Osteocyte (in vitro differentiated cells): Measurements from ENCODE around the gene NOA1. TPM values are rescaled to one million over a fixed set of nuclear protein-coding genes. Genes with fewer than 3 reads are reported as not detected.

Experiments used
- DNase-seq: peaks from one replicate; pipeline ENCODE4 v3.0.0; 2021; ENCODE audit warnings: mixed read lengths; ENCODE audit not compliant: unreplicated experiment; ENCODE audit errors: extremely low spot score
- H3K27ac Mint-ChIP-seq: one replicate; pipeline ENCODE4 v1.8.0; 2021; ENCODE audit warnings: mild to moderate bottlenecking, mixed read lengths; ENCODE audit not compliant: unreplicated experiment
- H3K27me3 Mint-ChIP-seq: one replicate; pipeline ENCODE4 v1.8.0; 2021; ENCODE audit warnings: mixed read lengths; ENCODE audit not compliant: unreplicated experiment
- H3K36me3 Mint-ChIP-seq: one replicate; pipeline ENCODE4 v1.8.0; 2021; ENCODE audit warnings: mixed read lengths; ENCODE audit not compliant: unreplicated experiment
- H3K4me1 Mint-ChIP-seq: one replicate; pipeline ENCODE4 v1.8.0; 2021; ENCODE audit warnings: mixed read lengths; ENCODE audit not compliant: unreplicated experiment
- H3K4me3 Mint-ChIP-seq: one replicate; pipeline ENCODE4 v1.8.0; 2021; ENCODE audit warnings: mild to moderate bottlenecking, moderate library complexity, mixed read lengths; ENCODE audit not compliant: unreplicated experiment
- H3K9me3 Mint-ChIP-seq: one replicate; pipeline ENCODE4 v1.8.0; 2021; ENCODE audit warnings: mixed read lengths; ENCODE audit not compliant: unreplicated experiment
- total RNA-seq: library from RNA; stranded (reverse); gene quantifications from 2 replicates; pipeline ENCODE4 v1.2.1, GENCODE V29; 2021
- TF ChIP-seq, protein P1 (sequence below): fragments of 200-600 bp; sonication (generic); IDR thresholded peaks from 2 replicates; pipeline ENCODE4 v1.5.0; 2021; ENCODE audit warnings: antibody characterized with exemption, mild to moderate bottlenecking, moderate library complexity

NOA1 gene
- total RNA-seq, 1 donor from 2014 or later: 21.6 TPM

DNA sequence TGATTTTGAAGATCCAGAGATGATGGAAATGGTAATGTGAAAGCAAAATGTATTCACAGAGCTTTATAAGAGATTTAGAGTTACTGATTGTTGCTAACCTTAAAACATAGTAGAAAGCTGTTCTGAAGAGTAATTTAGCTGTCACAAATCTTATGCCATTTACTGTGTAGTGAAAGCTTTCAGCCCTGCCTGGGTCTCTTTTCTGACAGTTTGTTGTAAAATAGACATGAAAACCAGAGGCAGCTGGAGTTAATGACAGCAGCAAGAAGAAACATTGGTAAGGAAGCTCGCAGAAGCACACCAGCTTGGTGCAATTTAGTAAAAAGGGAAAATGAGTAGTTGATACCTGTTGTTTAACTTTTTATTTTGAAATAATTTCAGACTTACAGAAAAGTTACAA lies 22.3 kb upstream of the NOA1 start:
- DNase-seq: no peak
- Mint-ChIP-seq H3K36me3 (peaks cover 53% of the 10 kb centered on the region), H3K4me3 (no peak overlapping the region), H3K9me3 (no peaks in the 10 kb centered on the region), H3K27me3 (no peaks in the 10 kb centered on the region), H3K4me1 (no peaks in the 10 kb centered on the region), H3K27ac (no peak overlapping the region)
- TF ChIP-seq, protein P1, sequence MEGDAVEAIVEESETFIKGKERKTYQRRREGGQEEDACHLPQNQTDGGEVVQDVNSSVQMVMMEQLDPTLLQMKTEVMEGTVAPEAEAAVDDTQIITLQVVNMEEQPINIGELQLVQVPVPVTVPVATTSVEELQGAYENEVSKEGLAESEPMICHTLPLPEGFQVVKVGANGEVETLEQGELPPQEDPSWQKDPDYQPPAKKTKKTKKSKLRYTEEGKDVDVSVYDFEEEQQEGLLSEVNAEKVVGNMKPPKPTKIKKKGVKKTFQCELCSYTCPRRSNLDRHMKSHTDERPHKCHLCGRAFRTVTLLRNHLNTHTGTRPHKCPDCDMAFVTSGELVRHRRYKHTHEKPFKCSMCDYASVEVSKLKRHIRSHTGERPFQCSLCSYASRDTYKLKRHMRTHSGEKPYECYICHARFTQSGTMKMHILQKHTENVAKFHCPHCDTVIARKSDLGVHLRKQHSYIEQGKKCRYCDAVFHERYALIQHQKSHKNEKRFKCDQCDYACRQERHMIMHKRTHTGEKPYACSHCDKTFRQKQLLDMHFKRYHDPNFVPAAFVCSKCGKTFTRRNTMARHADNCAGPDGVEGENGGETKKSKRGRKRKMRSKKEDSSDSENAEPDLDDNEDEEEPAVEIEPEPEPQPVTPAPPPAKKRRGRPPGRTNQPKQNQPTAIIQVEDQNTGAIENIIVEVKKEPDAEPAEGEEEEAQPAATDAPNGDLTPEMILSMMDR: no peak

DNA sequence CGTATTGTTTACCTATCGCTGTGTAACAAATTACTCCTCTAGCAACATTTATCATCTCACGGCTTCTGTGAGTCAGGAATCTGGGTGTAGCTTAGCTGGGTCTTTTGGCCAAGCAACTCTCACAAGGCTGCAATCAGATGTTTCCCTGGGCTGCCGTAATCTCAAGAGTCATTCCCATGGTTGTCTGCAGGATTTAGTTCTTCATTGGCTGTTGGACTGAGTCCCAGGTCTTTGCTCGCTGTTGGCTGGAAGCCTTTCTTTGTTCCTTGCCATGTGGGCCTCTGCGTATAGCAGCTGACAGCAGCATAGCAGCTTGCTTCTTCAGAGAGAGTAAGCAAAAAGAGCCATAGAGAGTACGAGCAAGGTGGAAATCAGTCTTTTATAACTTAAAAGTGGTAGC lies 18.1 kb upstream of the NOA1 start:
- Mint-ChIP-seq H3K9me3 (no peaks in the 10 kb centered on the region), H3K4me3 (no peak overlapping the region), H3K36me3 (peaks cover 58% of the 10 kb centered on the region), H3K27ac (no peak overlapping the region), H3K27me3 (no peaks in the 10 kb centered on the region), H3K4me1 (no peaks in the 10 kb centered on the region)
- TF ChIP-seq, protein P1: no peak
- no peak for DNase-seq

DNA sequence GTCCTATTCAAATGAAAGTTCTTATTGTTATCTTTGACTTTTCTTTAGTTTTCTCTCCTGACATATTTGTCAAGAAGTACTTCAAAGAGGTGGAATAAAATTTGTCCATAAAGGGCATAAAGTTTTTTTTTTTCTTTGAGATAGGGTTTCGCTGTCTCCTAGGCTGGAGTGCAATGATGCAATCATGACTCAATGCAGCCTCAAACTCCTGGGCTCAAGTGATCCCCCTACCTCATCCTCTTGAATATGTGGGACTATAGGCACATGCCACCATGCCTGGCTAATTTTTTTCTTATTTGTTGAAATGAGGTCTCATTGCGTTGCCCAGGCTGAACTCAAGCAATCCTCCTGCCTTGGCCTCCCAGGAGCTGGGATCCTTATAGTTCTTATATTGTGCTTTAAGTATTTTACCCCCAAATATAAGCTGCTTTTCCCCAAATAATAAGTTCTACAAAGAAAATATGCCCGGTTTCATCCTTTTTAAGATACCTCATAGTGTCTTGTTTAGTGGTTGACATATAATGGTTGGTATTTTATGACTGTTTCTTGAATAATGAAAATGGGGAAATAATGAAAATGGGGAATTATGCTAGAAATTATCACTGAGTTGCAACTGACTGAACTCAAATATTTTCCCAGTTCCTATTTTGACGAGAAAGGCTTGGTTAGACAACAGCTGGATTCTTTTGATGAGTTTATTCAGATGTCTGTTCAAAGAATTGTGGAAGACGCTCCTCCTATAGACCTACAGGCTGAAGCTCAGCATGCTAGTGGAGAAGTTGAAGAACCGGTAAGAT lies 12.9 kb upstream of the NOA1 start:
- Mint-ChIP-seq H3K27ac (no peak overlapping the region), H3K27me3 (no peaks in the 10 kb centered on the region), H3K36me3 (peaks cover 56% of the 10 kb centered on the region), H3K9me3 (no peaks in the 10 kb centered on the region), H3K4me3 (no peak overlapping the region), H3K4me1 (no peaks in the 10 kb centered on the region)
- TF ChIP-seq, protein P1: no peak
- no peak for DNase-seq

DNA sequence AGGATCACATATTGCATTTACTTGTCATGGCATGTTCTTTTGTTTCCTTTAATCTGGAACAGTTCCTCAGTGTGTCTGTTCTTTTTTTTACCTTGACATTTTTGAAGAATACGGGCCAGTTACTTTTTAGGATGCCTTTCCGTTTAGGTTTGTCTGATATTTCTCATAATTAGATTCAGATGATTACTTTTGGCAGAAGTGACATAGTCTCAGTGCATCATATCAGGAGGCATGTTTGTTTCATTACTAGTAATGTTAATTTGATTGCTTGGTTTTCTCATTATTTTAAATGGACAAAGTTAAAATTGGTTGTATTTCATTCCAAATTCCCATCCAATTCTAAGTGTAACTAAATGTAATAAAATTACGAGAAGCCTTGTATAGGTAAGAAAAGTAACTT lies 9.5 kb upstream of the NOA1 start:
- Mint-ChIP-seq H3K27ac (no peak overlapping the region), H3K4me3 (no peak overlapping the region), H3K27me3 (no peaks in the 10 kb centered on the region), H3K4me1 (peaks cover 12% of the 10 kb centered on the region), H3K36me3 (peaks cover 43% of the 10 kb centered on the region), H3K9me3 (no peaks in the 10 kb centered on the region)
- TF ChIP-seq, protein P1: no peak
- DNase-seq: no peak

DNA sequence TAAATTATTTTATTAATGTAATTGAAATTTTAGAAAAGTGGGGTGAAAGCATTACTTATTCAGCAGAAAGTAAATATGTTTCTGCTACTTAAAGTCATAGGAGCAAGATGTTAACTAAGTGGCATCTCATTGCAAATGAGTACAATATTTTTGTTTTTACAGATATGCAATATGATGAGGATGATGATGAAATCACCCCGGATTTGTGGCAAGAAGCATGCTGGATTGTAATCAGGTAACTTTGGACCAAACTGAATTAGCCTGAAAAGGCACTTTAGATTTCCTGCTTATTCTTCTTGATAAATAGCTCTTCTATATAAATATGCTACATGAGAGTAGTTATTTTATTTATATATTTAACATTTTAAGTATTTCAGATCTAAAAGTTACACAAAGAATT lies 8.8 kb upstream of the NOA1 start:
- TF ChIP-seq, protein P1: no peak
- no peaks in the 10 kb centered on the region for H3K27me3 Mint-ChIP-seq
- H3K4me1 Mint-ChIP-seq: peaks cover 20% of the 10 kb centered on the region
- H3K27ac Mint-ChIP-seq: no peak overlapping the region
- H3K4me3 Mint-ChIP-seq: no peak overlapping the region
- H3K9me3 Mint-ChIP-seq: no peaks in the 10 kb centered on the region
- peaks cover 35% of the 10 kb centered on the region for H3K36me3 Mint-ChIP-seq
- no peak for DNase-seq
